DMS 273 (cell line): ENCODE results near the gene NEK1.
A peak's percentile ranks its signal among the peaks of the same experiment; 100 is the strongest.

Source experiments
- DNase-seq: peaks from one replicate; lab custom pipeline; 2025; ENCODE audit not compliant: unreplicated experiment; lab: John Stamatoyannopoulos, UW

NEK1 gene, protein sequence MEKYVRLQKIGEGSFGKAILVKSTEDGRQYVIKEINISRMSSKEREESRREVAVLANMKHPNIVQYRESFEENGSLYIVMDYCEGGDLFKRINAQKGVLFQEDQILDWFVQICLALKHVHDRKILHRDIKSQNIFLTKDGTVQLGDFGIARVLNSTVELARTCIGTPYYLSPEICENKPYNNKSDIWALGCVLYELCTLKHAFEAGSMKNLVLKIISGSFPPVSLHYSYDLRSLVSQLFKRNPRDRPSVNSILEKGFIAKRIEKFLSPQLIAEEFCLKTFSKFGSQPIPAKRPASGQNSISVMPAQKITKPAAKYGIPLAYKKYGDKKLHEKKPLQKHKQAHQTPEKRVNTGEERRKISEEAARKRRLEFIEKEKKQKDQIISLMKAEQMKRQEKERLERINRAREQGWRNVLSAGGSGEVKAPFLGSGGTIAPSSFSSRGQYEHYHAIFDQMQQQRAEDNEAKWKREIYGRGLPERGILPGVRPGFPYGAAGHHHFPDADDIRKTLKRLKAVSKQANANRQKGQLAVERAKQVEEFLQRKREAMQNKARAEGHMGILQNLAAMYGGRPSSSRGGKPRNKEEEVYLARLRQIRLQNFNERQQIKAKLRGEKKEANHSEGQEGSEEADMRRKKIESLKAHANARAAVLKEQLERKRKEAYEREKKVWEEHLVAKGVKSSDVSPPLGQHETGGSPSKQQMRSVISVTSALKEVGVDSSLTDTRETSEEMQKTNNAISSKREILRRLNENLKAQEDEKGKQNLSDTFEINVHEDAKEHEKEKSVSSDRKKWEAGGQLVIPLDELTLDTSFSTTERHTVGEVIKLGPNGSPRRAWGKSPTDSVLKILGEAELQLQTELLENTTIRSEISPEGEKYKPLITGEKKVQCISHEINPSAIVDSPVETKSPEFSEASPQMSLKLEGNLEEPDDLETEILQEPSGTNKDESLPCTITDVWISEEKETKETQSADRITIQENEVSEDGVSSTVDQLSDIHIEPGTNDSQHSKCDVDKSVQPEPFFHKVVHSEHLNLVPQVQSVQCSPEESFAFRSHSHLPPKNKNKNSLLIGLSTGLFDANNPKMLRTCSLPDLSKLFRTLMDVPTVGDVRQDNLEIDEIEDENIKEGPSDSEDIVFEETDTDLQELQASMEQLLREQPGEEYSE (N-terminal part only)

DNA sequence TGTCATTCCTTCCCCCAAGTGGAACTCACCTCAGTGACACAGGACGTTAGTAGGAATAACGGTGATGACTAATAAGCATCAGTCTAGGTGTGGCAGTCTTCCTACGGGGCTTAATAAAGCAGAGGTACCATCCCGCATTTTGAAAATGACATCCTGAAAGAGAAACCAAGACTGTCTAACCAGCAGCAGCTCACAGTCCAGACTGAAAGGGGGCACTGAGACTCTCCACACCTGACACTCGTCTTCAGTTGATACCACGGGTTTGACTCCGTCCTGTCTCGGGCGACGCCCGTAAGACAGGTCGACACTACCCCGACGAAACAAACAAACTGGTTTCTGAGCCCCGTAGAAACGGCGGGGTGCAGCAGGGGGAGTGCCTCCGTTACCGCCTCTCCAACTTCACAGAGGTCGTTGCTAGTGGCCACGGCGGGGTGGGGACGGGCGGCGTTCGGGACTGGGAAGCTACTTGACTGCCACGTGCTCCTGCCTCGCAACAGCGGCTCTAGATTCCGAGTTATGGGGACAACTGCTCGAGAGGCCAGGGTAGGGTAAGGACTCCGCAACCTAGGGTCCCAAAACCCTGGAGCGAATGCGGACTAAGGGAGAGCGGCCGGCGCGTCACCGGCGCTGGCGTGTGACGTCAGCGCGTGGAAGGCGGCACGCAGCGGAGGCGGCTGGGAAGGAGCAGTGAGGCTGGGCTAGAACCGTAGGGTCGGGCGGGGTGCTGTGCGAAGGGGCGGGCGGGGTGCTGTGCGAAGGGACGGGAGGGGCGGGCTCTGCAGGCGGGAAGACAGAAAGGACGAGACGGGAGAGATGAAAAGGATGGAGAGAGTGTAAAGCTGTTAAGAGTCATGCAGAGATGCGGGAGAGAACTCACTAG is at the start of gene NEK1:
TSS of gene NEK1 (minus strand) at position 593 of the 880 bp plus-strand sequence. CDS start 9,953 bp downstream, outside the sequence.
- peak; percentile 94 for DNase-seq

DNA sequence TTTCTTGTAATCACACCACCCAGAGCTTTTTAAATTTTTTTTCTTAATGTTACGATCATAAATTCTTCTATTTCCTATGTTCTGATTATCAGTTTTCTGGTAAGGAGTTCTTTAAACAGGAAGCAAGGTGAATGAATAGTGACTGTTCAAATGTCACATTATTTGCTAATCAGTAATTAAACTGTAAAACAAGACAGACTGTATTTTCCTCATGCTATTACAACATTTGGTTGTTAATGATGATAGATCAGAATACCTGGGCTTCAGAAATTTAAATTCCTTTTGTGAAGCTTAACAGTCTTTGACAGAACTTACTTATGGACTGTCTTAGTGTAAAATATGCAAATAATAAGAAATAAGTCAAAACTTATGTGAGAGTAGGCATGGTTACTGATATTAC is 49.4 kb upstream of the NEK1 start:
- DNase-seq, result no peak

DNA sequence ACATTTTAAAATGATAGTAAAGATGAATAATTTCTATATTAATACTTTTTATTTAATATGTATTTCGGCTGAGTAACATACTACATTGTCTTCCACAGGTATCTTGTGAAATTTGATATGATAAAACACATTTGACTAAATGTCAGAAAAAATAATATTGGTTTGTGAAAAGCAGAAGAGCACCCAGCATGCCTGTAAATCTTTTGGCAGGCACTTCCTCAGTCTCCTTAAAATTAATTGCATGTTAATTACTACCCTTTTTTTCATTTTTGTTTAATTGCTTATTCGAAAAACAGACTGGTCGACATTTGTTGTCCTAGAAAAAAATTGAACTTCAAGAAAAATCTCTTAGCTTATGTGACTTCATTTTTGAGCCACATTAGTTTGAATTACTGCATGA is 48.5 kb upstream of the NEK1 start:
- DNase-seq, result no peak

DNA sequence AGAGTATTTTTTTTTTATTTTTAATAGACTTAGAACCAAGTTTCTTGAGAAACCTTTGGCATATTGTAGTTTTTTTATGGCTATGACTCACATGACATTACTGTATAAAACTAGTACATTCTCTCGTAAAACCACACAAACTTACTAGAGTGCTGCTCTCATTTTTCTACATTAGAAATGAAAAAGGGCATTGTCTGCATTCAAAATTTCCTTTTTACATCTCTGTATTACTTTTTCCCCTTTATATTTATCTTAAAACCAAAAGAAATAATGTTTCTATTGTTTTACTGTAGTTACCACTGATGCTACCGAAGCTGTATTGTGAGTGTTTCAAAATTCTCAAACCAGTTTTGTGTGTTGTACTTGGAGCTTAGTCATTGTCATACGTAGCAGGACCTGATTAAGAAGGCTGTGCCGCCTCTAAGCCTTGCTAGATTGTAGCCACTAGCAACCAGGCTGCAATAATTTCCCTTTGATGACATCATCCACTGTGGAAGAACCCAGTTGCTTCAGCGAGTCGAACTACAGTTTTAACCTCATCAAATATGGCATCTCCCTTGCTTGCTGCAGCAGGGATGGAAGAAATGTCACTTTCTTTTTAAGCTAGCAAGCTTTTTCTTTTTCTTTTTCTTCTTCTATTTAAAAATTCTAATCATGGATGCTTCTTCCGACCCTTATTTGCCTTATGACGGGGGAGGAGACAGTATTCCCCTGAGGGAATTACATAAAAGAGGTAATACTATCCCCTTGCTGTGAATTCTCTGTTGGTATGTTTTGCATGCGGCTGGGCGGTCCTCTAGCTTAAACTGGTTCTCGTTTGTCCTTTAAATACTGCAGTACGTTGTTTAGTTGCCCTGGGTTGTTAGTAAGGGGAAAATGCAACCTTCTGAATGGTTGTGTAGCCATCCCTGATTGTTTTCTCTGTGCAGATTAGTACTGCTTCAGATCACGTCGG is 47.6 kb upstream of the NEK1 start:
- peak; percentile 94 for DNase-seq

DNA sequence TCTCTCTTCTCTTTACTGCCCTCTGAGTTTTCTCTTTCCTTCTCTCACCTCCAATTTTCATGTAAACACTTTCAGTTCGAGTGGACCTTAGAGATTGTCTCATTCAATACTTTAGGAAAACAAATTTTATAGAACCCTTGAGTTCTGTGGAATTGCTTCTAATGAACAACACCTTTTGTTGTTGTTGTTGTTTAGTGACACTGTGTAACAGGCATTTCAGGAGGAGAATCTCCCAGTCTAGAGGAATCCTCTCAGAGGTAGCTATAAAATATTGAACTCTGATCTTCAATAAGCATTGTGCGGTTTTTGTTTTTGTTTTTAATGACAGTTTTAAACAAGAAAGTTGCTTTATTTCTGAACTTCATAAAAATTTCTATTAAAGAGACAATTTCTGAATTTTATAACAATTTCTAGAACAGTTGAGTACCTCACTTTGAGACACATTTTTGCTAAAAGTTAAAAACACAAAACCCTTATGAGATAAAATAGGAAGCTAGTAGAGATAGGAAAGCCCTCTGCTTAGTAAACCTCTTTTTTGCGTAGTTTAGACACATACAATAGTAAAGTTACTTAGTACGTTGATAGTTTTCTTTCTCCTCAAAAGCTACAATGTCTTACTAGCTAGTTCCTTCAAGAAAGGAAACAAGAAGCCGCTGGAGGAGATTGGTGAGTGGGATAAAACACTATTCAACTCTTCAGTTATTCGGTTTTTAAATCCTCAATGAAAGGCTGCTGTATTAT is 46.8 kb upstream of the NEK1 start:
- peak; percentile 18 for DNase-seq

DNA sequence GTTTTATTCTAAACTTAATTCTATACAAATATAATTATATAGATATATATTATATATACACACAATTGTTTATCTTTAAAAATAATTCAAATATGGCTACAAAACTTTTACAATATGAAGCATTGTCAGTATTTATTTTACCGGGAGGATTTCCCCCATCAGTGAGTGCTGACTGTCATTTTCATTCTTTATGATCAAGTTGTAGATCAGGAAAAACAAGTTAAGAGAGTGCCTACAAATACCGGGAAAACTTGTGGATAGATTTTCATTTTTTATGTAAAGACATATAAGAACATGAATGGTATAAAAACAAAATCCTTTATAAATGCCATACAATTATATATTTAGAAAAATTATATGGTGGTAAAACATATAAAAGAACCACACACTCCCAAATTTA is 45.8 kb upstream of the NEK1 start:
- DNase-seq, result no peak

DNA sequence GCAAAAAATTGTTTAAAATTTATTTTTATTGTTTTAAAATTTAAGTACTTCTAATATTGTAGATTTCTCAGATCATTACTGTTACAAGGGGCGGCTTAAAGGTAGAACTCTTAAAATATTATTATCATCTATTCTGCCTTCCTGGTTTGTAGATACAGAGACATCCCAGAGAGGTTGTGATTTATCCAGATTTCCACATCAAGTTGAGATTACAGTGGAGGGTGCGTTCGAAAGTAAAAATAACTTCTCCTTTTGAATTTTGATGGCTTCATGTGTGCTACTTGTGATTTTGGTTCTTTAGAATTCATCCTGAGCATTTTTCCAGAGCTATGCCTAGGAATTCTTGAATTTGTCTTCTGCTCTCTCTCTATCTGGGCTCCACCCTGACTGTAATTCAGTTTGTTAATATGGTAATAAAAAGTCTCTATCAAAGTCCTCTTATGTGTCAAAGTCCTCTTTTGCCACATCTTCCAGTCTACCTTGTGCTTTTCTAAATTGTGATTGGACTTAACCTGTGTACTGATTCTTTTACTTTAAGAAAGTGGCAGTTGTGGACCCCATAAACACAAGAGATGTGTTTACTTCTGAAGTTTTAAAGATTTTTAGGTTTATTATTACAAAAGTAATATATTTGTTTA is 45.2 kb upstream of the NEK1 start:
- DNase-seq, result no peak

DNA sequence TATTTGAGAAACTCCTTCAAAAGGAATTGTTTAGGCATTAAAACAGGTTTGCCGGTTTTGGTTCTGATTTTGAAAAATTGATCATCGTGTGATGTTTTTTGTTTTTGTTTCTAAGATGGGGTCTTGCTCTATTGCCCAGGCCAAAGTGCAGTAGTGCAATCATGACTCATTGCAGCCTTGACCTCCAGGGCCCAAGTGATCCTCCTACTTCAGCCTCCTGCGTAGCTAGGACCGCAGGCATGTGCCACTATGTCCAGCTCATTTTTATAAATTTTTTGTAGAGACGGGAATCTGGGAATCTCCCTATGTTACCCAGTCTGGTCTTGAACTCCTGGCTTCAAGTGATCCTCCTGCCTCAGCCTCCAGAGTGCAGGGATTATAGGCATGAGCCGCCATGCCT is 43.0 kb upstream of the NEK1 start:
- no peak for DNase-seq

DNA sequence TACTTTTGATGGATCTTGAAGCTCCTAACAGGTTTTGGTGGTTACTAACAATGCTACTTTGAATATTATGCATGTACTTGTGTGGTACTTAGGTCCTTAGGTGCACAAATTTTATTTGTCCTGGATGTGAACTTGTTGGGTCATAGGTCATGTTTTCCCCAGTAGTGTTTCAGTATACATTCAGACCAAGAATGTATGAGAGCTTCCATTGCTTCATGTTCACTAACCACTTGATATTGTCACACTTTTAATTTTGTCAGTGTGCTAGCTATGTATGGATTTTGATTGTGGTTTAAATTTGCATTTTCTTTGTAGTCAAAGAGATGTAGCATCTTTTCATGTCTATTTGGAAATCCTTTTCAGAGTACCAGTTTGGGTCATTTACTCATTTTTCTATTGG is 40.2 kb upstream of the NEK1 start:
- DNase-seq, result no peak

DNA sequence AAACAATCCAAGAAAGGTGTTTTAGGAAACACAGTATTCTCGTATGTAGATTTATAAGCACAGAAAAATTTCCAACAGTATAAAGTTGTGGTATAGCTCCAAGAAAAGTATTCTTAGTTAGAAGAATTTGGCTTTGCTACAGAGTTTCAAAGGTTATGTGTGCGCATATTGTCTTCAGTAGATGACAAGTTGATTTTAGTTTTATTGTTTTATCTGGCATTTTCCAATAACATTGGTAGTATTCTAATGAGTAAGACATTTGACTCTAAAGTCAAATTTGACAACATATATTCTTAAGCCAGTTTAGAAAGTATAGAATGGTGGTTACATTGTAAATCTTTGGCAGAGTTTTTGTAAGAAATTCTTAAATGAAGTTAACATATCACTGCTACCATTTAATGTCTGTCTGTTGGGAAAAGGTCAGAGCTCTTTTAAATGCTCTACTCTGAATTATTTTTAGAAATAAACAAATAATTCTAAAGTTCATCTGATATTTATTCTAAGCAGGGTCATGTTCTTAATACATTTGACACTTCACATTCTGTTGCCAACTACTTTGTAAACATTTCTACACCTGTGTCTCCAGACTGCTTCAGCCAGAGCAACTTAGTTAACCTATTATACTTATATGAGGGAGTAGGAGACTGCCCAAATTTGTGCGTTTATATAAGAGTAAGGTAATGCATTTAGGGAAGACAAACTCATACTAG is 38.0 kb upstream of the NEK1 start:
- no peak for DNase-seq

DNA sequence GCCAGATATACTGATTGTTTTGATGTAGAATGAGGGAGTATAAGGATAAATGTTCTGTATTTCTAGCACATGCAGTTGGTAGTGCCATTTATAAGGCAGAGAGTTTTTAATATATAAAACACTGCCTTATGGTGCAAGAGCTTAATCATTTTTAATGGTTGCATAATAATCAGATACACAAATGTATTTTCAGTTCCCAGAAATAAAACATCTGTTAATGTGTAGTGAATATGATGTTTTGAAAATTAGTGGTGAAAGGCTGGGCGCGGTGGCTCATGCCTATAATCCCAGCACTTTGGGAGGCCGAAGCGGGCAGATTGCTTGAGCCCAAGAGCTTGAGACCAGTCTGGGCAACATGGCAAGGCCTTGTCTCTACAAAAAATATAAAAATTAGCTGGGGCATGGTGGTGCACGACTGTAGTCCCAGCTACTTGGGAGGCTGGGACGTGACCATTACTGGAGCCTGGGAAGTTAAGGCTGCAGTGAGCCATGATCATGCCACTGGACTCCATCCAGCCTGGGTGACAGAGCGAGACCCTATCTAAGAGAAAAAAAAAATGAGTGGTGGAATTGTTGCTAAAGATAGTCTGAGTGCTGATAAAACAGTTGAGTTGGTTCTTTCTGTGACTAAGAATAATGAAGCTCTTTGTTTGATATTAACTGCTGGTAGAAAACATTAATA is 37.3 kb upstream of the NEK1 start:
- no peak for DNase-seq

DNA sequence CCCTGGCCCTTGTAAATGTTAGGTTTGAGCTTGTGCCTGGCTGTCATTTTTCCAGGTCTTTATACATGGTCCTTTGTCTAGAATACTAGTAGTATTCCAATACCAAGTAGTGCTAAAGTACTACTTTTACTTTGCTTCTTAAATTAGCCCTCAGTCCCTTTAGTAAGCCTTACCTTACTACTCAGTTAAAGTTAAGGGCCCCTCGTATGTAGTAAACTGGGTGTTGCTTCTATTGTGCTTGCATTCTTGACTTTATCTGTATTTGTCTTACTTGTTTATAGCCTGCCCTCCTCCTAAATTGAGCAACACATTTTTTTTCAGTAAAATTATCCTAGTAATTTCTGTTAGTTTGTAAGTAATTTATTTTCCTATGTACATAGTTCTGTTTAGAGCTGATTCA is 33.2 kb upstream of the NEK1 start:
- no peak for DNase-seq

DNA sequence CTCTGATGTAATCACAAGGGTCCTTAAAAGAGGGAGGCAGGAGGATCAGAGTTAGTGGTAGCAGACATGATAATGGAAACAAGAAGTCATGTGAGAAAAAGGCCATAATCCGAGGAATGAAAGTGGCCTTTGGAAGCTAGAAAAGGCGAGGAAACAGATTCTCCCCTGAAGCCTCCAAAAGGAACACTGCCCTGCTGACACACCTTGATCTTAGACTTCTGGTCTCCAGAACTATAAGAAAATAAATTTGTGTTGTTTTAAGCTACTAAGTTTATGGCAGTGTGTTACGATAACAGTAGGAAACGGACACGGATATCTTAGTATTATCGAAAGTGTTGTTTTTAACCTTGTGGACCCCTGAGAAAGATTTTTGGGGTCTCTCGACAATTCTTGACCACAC is 32.4 kb upstream of the NEK1 start:
- no peak for DNase-seq

DNA sequence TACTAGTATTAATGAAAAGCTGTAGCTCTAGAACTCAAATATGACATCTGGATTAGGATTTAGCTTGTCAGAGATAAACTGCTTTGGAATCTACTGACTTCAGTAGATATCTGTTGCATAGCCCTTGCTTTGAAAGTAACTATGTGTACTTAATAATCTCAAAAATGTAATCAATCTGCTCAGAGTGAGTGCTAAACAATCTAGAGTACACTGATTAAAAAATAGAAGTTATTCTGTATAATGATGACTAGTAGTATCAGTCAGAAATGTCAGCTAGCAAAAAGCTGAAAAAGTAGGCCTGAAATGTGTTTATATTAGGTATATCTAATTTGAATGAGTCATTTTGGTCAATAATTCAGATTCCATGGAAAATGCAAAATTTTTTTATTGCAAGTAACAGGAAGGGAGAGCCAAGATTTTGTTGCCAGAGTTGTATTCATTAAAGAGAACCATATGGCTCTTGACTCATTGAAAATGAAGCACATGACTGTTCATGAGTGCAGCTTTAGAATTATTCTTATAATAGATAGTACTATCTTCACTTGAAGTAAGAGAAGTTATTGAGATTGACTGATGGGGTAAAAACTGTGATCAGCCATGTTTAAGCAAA is 28.0 kb upstream of the NEK1 start:
- peak; percentile 14 for DNase-seq

DNA sequence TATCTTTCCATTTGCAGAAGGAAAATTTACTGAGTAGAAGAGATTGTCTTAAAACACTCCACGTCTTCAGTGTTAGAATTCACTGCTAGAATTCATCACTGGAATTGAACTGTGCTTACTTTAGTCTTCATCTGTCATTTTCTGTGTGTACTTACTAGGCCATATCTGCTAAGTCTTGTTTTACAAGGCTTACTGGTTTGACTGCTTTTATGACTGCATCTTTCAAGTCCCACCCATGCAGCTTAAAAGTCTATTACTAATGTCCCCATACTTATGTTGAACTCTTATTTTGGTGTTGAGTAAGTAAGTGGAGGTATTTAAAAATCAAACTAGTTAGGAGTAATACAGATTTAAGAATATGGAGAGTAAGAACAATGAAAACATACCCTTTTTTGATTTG is 22.6 kb upstream of the NEK1 start:
- DNase-seq, result no peak

DNA sequence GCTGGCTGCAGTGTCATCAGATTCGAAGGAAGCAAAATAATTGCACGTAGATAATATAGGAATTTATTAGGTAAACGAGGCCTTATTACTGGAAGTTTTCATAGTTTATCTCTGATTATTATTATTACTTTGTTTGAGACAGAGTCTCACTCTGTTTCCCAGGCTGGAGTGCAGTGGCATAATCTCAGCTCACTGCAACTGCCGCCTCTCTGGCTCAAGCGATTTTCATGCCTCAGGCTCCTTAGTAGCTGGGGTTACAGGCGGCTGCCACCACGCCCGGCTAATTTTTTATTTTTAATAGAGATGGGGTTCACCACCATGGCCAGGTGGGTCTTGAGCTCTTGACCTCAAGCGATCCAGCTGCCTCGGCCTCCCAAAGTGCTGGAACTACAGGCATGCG is 20.5 kb upstream of the NEK1 start:
- DNase-seq, result no peak

DNA sequence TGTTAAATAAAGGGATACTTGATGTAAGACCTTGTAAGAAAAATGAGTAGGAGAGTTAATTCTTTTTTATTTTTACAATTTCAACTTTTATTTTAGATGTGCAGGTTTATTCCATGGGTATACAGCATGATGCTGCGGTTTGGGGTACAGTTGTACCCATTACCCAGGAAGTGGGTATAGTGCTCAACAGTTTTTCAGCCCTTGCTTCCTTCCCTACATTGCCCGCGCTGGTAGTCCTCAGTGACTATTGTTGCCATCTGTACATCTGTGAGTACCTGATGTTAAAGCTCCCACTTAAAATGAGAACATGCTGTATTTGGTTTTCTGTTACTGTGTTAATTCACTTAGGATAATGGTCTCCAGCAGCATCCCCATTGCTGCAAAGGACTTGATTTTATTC is 17.7 kb upstream of the NEK1 start:
- no peak for DNase-seq
